ENCODE results near the gene ASB1. TPM values are rescaled to one million over a fixed set of nuclear protein-coding genes. Genes with fewer than 3 reads are reported as not detected.

The ASB1 gene
- polyA plus RNA-seq, 1 experiment = 29.8 TPM

DNA sequence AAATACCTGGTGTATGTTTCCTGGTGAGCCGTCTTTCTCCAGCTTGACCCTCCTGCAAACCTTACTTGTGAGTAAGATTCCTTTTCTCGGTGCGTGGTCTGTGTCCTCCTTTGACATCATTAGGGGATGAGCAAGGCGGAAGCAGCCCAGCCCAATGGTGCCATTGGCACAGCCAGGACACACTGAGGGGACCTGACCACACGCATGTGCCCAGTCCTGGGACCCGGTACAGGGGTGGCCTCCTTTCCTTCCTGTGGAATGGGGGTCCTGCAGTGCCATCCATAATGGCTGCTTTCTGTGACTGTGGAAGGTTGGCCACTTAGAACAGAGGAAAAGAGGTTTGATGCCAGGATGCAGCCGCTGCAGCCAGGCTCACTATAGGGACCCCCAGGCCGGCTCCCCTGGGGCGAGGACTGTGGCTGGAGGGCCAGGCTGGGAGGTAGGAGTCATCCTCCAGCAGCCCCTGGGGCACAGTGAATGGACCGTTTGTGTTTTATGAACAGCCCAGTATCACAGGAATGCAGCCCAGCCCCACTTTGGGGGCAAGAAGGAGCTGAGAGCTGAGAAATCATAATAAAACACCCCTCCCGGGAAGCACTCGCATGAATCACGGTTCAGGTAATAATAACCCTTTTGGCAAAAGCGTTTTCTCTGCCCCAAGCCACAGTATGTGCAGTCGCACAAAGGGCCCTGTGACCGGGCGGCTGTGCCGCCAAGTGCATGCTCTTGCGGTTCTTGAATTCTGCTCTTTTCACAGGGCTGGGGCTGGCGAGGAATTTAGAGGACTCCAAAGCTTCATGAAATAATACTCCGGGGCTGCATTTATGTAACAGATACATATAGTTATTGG is 73.2 kb downstream of the ASB1 start:
- no peaks in the 10 kb centered on the region; the same call in 1 of the 2 replicates for H3K9me3 ChIP-seq (ENCODE audit: control insufficient read depth, insufficient read depth, low read length)
- DNase-seq (ENCODE audit: low read depth, low spot score) = no peak
- no peak overlapping the region for H3K4me3 ChIP-seq (ENCODE audit: low read depth, low read length)
- no peaks in the 10 kb centered on the region for H3K27me3 ChIP-seq (ENCODE audit: control insufficient read depth, insufficient read depth, low read length)
- POLR2A ChIA-PET = no interaction called here
- TF ChIP-seq, protein P1, sequence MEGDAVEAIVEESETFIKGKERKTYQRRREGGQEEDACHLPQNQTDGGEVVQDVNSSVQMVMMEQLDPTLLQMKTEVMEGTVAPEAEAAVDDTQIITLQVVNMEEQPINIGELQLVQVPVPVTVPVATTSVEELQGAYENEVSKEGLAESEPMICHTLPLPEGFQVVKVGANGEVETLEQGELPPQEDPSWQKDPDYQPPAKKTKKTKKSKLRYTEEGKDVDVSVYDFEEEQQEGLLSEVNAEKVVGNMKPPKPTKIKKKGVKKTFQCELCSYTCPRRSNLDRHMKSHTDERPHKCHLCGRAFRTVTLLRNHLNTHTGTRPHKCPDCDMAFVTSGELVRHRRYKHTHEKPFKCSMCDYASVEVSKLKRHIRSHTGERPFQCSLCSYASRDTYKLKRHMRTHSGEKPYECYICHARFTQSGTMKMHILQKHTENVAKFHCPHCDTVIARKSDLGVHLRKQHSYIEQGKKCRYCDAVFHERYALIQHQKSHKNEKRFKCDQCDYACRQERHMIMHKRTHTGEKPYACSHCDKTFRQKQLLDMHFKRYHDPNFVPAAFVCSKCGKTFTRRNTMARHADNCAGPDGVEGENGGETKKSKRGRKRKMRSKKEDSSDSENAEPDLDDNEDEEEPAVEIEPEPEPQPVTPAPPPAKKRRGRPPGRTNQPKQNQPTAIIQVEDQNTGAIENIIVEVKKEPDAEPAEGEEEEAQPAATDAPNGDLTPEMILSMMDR (IDR thresholded peaks at IDR 0.05; ENCODE audit: low read depth, low read length) = no peak
- no peak overlapping the region for H3K27ac ChIP-seq (ENCODE audit: low read depth, low read length)
- CTCF ChIA-PET = no interaction called here

GRCh38 chr2:238501311-238501710 is 74.6 kb downstream of the ASB1 start:
- ChIA-PET POLR2A (no interaction called here), CTCF (no interaction called here)
- no peak for DNase-seq (ENCODE audit: low read depth, low spot score)

More at GRCh38 chr2:238501311-238501710, 74.6 kb downstream of the ASB1 start:
- no peaks in the 10 kb centered on the region; the same call in 1 of the 2 replicates for H3K9me3 ChIP-seq (ENCODE audit: control insufficient read depth, insufficient read depth, low read length)
- H3K4me3 ChIP-seq (ENCODE audit: low read depth, low read length) = no peak overlapping the region
- TF ChIP-seq, protein P1 (IDR thresholded peaks at IDR 0.05; ENCODE audit: low read depth, low read length) = no peak
- no peaks in the 10 kb centered on the region for H3K27me3 ChIP-seq (ENCODE audit: control insufficient read depth, insufficient read depth, low read length)
- no peak overlapping the region for H3K27ac ChIP-seq (ENCODE audit: low read depth, low read length)

Small RNA genes within 50 kb of the gene (small RNA-seq; reads per million reads assigned to genes)
- gene RNU6-234P (ENCODE audit: insufficient read length, low read depth) = not detected

Other genes starting within 250 kb of the ASB1 start
- gene ILKAP, start 223.2 kb upstream of the ASB1 start, polyA plus RNA-seq (2011; rRNA removed) = 29.4 and 34.9 TPM in 2 replicates
- 2.9 and 3.9 TPM in 2 replicates for gene HES6, start 186.9 kb upstream of the ASB1 start, polyA plus RNA-seq (2011; rRNA removed)
- gene PER2, start 138.3 kb upstream of the ASB1 start, polyA plus RNA-seq (2011; rRNA removed) = 1.7 and 1.9 TPM in 2 replicates
- 5.9 and 7.3 TPM in 2 replicates for gene TRAF3IP1, start 106.4 kb upstream of the ASB1 start, polyA plus RNA-seq (2011; rRNA removed)

Data from AG04450 (cell line).